Activated gamma-delta T cell (primary cell): ENCODE data around the gene LRRN4CL.
"Not testable (repeated sequence)": the region's sequence is repeated elsewhere in the genome, so short reads cannot be mapped to it uniquely, and the experiment has no call there.

Source experiments
- DNase-seq: peaks from one replicate; lab custom pipeline; 2025; lab: John Stamatoyannopoulos, UW

LRRN4CL gene

DNA sequence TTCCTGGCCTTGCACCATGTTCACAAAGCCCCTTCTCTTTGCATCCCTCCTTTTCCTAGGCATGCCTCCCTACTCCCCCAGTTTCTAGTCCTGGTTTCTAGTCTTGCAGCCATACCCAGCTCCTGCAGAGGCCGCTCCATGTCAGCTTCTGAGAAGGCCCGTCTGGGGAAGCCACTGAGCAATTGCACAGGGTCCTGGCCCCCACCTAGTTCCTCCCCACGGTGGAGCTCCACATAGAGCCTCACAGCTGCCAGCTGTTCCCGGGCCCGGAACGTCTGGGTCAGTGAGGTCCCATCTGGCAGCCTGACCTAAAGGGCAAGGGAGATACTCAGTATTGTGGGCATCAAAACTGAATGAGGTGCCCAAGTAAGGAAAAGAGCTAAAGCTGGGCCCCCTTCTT is 12.6 kb downstream of the LRRN4CL start:
- no peak for DNase-seq

DNA sequence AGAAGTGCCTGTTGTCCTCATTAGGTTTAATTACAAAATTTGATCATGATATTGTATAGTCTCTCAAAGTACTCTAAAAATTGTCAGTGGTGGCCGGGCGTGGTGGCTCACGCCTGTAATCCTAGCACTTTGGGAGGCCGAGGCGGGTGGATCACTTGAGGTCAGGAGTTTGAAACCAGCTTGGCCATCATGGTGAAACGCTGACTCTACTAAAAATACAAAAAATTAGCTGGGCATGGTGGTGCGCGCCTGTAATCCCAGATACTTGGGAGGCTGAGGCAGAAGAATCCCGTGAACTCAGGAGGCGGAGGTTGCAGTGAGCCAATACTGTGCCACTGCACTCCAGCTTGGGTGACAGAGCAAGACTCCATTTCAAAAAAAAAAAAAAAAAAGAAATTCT is 13.9 kb downstream of the LRRN4CL start:
- DNase-seq = not testable (repeated sequence)

DNA sequence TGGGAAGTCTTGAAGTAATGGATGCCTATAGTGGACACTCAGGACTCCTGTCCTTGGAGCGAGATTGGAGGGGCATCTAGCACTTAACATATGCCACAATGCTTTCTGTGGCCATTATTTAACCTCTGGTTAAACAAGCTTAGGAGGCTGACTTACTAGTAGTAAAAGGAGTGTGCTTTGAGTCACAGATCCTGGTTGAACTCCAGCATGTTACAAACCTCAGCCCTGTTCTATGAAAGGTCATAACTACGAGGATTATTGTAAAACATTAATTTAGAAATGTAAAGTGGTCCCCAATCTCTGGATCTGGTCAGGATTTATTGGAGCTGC is 16.2 kb downstream of the LRRN4CL start:
- no peak for DNase-seq

DNA sequence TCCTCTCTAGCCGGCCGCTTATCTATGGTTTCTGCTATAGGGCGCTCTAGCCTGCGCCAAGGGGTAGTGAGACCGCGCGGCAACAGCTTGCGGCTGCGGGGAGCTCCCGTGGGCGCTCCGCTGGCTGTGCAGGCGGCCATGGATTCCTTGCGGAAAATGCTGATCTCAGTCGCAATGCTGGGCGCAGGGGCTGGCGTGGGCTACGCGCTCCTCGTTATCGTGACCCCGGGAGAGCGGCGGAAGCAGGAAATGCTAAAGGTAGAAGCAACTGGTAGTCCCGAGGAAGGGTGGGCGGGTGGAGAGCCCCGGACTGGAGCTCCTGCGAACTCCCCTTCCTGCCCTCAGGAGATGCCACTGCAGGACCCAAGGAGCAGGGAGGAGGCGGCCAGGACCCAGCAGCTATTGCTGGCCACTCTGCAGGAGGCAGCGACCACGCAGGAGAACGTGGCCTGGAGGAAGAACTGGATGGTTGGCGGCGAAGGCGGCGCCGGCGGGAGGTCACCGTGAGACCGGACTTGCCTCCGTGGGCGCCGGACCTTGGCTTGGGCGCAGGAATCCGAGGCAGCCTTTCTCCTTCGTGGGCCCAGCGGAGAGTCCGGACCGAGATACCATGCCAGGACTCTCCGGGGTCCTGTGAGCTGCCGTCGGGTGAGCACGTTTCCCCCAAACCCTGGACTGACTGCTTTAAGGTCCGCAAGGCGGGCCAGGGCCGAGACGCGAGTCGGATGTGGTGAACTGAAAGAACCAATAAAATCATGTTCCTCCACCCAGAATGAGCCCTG is 17.5 kb downstream of the LRRN4CL start, which contains the start of the genes LBHD1 and UQCC3:
LBHD1 (minus strand) TSS at position 660 of the 782 bp plus-strand sequence. CDS start 2,236 bp downstream, outside the sequence.
UQCC3 (plus strand) TSS at position 66 of the 782 bp plus-strand sequence; CDS start at position 139, 73 bp downstream.
- peak; percentile 41 for DNase-seq

DNA sequence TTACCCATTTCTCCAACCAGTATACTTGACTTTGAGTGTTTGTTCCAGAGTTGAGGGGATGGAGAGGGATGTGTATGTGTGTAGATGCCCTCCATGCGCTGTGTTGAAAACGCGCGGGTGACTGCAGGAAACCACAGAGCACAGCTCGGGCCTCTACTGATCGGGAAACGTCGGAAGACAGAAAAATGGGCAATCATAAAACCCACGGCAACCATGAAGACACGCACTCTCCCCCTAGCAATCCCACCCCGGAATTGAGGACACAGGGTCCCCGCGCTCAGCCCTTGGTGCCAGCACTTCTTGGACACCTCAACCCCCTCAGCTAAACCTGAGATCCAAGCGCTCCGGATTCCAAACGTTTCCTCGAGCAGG is 18.1 kb downstream of the LRRN4CL start:
- no peak for DNase-seq

DNA sequence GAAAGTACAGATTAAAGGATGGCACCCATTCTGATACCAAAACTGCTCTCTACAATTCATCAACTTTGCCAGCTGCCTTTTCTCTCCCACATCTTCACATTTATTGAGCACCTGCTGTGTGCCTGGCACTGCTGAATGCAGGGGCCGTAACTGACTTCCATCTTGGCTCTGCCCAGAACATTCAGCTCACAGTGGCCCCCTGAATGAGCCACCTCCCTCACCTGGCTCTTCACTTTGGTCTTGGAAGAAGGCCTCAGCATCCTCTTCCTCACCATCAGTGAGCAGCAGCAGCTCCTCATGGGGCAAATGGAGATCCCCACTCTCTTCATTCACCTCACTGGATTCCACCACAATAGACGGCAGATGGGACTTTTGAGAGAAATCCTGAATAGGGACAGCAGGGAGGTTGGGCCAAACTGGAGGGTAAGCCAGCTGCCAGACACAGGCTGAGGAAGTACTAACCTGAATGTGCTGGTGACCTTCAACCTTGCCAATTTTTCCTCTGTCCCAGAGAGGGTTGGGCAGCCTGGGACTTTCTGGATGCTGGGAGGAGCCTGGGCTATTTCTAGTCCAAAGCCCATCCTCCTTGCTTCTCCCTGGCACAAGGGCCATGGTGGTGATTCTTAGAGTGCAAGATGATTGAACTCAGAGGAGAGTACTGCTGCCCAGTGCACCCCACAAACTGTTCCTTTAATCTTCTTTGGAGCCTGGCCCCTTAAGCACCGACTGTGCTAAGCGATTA is 19.7 kb downstream of the LRRN4CL start:
- DNase-seq = no peak

DNA sequence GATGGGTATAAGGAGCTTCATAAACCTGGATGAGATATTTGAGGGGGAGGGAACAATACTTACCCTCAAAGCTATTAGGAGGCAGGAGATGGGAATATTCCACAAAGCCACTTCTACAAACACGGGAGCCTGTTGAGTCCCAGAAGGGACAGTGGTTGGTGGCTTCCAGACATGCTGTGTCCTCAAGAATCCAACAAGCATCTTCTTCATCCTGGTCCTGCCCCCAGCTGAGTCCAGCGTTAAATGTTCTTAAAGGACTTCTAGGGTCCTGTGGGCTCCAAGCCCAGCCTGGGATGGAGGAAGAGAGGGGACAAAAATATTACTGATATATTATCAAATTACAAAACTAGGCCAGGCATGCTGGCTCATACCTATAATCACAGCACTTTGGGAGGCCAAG is 21.9 kb downstream of the LRRN4CL start:
- no peak for DNase-seq

DNA sequence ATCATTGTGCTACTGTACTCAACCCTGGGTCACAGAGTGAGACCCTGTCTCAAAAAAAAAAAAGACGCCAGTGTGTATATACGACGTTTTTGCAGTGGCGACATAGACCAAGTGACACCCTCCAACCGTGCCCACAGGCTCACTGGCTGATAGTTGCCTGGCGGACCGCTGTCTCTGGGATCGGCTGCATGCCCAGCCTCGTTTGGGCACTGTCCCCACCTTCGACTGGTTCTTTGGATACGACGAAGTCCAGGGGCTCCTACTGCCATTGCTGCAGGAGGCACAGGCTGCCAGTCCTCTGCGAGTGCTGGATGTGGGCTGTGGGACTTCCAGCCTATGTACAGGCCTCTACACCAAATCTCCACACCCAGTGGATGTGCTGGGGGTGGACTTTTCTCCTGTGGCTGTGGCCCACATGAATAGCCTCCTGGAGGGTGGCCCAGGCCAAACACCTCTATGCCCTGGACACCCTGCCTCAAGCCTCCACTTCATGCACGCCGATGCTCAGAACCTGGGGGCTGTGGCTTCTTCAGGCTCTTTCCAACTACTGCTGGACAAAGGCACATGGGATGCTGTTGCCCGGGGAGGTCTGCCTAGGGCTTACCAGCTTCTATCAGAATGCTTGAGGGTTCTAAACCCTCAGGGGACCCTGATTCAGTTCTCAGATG is 22.9 kb downstream of the LRRN4CL start:
- DNase-seq = no peak

DNA sequence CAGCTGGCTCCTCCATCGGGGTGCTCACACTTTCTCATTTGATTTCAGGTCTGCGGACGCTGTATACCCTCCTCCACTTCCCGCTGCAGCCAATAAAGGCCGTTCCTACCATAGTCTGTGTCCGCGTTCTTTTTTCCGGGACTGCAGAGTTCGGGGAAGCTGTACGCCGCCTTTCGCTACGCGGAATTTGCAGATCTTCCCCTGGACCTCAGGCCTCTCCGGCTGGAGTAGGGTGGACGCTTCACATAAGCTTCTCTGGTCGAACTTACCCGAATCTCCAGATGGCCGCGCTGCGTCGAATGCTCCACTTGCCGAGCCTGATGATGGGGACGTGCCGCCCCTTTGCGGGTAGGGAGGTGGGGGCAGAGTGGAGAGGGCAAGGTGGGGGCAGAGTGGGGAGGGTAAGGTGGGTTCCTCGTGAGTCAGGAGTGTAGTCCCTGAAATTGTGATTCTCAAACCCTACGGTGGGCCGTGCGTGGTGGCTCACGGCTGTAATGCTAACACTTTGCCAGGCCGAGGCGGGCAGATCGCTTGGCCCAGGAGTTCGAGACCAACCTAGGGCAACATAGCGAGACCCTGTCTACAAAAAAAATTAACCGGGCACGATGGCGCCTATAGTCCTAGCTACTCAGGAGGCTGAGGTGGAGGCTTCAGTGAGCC is 23.6 kb downstream of the LRRN4CL start:
- peak; percentile 38 for DNase-seq

DNA sequence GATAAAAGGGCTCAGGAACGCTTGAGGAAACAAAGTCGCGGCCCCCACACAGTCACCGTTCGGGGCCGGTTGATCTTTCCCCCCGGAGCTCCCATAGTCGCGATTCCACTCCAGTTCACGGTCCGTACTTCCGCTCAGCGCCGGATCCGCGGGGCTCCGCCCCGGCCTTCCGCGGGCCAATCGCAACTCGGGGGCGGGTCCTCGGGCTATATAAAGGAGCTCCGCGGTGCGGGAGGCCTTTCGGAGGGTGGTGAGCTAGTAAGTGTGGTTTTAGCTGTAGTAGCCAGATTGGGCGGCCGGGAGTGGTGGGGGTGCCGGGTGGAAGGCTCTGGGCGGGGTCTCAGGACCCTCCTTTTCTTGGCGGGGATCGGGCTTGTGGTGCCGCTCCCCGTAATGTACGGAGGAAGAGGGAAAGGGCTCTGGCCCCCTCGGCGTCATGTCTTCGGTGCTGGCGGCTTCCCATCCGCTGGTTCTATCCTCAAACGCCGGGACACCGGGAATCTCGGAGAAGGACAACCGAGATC is 24.2 kb downstream of the LRRN4CL start, which contains the start of the genes C11orf98 and CSKMT:
C11orf98 (minus strand) TSS at position 136 of the 524 bp plus-strand sequence; CDS start at position 95, 41 bp downstream.
CSKMT (plus strand) TSS at position 238 of the 524 bp plus-strand sequence. CDS start 568 bp downstream, outside the sequence.
- peak; percentile 85 for DNase-seq

DNA sequence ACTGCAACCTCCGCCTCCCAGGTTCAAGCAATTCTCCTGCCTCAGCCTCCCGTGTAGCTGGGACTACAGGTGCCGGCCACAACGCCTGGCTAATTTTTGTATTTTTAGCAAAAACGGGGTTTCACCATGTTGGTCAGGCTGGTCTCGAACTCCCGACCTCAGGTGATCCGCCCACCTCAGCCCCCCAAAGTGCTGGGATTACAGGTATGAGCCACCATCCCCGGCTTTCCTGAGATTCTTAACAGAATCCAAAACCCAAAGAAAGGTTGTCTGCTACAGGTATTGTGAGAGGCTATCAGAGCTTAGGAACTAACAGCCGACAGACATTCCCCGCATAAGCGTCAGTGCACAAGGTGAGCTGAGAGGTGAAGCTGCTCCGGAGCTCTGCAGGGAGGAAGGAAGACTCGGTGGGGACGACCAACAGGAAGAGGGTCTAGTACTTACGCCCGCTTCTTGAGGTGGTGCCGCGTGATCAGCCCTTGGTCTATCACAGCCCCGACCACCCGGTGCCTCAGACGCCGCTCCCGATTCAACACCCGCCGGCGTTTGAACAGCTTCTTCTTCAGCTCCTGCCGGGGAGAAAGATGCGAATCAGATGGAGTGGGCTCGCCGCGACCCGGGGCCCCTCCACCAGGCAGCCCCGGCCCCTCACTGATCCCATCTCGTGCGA is 24.8 kb downstream of the LRRN4CL start:
- DNase-seq = peak; percentile 49

DNA sequence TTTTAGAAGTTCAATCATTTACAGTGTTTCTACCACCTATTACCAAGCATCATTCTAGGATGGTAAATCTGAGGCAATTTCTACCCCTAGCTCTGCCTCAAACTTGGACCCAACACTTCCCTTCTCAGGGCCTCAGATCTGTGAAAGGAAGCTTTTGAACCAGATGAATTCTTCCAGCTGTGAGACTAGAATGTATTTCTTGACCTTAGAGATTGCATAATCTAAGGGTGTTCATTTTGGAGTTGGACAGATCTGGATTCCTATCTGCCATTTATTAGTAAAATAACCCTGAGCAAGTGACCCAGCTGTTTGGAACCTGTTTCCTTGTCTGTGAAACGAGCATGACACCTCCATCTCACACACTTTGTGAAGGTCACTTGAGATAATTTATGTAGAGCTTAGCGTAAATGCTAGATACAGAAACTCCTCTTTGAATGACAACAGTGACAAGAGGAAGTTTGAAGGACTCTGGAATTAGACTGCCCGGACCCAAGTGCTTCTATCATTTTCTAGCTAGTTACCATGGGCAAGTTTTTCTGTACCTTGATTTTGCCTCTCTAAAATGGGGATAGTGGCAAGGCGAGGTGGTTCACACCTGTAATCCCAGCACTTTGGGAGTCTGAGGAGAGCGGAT is 32.4 kb downstream of the LRRN4CL start:
- no peak for DNase-seq

DNA sequence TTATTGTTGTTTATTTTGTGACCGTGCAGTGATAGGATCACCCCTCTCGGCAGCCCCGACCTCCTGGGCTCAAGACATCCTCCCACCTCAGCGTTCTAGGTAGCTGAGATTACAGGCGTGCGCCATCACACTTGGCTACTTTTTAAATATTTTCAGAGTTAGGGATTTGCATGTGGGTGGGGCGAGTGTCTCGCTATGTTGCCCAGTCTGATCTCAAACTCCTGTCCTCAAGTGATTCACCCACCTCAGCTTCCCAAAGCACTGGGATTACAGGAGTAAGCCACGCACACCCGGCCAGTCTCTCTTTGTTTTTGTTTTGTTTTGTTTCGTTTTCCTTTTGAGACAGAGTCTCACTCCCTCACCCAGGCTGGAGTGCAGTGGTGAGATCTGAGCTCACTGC is 35.0 kb downstream of the LRRN4CL start:
- no peak for DNase-seq

DNA sequence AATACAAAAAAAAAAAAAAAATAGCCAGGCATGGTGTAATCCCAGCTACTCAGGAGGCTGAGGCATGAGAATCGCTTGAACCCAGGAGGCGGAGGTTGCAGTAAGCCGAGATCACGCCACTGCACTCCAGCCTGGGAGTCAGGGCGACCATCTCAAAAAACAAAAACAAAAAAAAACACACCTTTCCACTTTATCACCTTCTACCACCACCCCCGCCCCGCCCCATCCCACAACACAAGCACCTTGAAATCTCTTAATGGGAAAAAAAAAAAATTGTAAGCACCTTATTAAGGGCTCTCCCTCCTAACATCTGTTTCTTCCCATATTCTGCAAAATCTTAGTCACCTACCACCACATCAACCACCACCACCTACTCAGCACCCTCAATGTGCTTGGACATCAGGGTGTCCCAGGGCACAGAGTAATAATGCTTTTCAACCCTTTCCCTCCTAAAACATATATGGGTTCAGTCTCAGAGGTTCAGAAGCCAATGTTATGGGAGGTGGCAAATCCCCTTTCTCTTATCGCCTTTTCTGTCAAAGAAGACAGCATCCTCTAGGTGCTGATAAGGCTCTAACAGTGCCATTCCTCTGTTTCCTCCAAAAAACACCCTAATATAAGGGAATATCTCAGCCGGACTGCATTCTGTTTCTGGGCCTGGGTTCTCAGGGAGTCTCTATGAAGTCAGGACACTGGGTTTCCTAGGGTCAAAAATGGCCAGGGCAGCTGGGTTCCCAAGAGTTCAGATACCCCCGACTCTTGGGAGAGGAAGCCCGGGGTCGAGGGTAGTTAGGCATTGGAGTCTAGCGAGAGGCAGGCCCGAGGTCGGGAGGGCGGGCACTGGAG is 36.9 kb downstream of the LRRN4CL start:
- peak; percentile 21 for DNase-seq

DNA sequence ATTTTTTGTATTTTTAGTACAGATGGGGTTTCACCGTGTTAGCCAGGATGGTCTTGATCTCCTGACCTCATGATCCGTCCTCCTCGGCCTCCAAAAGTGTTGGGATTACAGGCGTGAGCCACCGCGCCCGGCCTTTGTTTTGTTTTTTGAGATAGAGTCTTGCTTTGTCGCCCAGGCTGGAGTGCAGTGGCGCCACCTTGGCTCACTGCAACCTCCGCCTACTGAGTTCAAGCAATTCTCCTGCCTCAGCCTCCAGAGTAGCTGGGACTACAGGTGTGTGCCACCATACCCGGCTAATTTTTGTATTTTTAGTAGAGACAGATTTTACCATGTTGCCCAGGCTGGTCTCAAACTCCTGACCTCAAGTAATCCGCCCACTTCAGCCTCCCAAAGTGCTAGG is 39.0 kb downstream of the LRRN4CL start:
- DNase-seq = not testable (repeated sequence)

DNA sequence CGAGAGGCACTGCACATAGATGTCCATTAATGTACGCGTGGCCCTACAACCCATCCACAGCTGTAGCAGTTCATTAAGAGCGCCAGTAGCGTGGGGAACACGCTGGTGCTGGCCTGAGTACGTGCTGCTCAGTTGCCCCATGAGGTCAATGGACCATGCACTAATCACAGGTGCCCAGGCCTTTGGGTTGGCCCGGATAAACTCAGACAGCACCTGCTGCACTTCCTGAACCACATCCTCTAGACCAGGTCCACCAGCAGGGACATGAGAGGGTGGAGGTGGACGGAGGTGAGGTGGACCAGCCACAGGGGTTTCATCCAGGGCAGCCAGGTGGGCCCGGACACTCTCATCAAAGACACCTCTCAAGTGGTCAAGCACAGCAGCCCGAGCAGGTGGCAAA is 39.8 kb downstream of the LRRN4CL start:
- no peak for DNase-seq

DNA sequence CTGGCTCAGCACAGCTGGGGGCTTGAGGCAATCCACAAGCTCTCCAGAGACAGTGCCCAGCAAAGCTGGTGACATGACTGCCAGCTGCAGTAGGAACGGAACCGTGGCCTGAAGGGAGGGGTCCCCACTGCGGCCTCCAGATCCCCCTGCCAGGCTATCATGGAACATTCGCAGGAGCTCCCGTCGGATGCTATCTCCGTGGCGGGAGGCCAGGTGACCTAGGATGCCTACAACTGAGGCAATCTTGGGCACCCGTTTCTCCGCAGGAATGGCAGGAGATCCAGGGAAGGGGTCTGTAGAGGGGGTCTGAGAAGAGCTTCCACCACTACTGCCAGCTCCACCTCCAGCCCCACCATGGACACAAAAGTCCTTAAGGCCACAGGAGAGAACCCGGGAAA is 40.4 kb downstream of the LRRN4CL start:
- DNase-seq = no peak

DNA sequence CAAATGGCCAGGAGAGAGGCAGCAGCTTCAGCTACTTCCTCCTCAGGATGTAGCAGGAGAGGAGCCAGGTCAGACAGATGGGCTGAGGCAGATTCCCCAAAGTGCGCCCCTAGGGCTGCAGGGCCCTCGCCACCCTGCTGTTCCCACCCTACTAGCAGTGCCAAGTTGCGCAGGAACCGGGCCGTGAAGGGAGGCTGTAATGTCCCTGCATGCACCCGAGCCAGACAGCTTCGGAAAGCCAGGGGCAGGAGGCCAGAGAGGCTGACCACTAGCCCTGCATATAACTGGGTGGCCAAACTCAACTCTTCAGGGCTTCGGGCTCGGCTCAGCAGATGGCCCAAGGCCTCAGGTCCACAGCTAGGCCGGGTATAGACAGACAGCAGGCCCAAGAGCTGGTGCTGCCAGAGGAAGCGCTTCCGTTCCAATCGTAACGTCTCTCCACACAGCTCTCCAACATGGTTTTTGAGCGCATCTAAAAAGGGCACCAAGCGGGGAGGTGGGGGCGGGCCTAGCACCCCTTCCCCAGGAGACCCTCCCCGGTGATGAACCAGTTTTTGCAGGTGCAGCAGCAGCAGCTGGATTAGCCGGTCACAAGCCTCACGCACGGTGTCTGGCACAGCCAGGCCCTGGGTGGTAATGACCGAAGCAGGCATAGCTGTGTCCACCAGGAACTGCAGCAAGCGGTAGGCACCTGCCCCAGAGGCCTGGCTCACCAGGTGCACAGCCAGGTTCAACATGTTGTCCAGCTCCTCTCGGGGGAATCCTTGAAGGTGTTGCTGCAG is 41.0 kb downstream of the LRRN4CL start:
- DNase-seq = no peak

DNA sequence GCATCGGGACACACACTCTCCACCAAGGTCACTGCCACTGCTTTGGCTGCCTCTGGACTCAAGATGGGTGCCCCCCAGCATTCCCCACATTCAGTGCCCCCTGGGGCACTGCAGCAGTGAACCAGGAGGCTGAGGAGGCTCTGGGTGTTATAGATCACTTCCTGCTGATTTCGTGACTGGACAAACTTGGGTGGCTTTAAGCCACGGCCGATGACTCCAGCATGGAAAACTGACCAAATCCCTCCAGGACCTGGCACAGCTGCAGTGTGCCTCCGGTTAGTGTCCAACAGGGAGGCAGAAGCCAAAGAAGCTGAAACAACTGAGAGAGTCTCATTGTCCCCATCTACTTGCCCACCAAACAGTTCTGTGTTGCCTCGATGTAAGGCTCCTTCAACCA is 41.7 kb downstream of the LRRN4CL start:
- no peak for DNase-seq
